GM12878 (cell line): ENCODE measurements around the gene MRPL20. TPM values are rescaled to one million over a fixed set of nuclear protein-coding genes. Genes with fewer than 3 reads are reported as not detected.
"Not testable (repeated sequence)": the region's sequence is repeated elsewhere in the genome, so short reads cannot be mapped to it uniquely, and the experiment has no call there.

Experiments
- ATAC-seq: fragments of 200-7000 bp; cut with Tn5 transposase; 3 replicates; pipeline ENCODE4 v1.9.1; 2020; ENCODE audit warnings: mild to moderate bottlenecking, moderate library complexity
- BruUV-seq: library from RNA; stranded (reverse); fragments of 400-500 nt; replicated peaks from 2 replicates; lab custom pipeline; 2021; lab: Mats Ljungman, UMichigan
- CTCF ChIA-PET: fragments of 300-600 bp; sonication (Branson Sonifier 250); formaldehyde crosslinking; extraction: SDS; loops from one replicate; lab custom pipeline; 2021; ENCODE audit warnings: inconsistent platforms; lab: Yijun Ruan, JAX
- POLR2A ChIA-PET: fragments of 350-600 bp; formaldehyde crosslinking; extraction: SDS; loops from one replicate; lab custom pipeline; 2021; ENCODE audit warnings: inconsistent platforms; lab: Charles Lee
- RAD21 ChIA-PET: fragments of 300-600 bp; sonication (Branson Sonifier 250); formaldehyde crosslinking; loops from one replicate; lab custom pipeline; 2023; ENCODE audit warnings: antibody characterized with exemption; ENCODE audit not compliant: unreplicated experiment; lab: Charles Lee
- SMC1A ChIA-PET: fragments of 300-600 bp; sonication (Branson Sonifier 250); formaldehyde crosslinking; loops from one replicate; lab custom pipeline; 2023; ENCODE audit not compliant: unreplicated experiment, uncharacterized antibody; lab: Charles Lee
- DNase-seq: peaks from one replicate; pipeline ENCODE4 v3.0.0-alpha.2; 2011; ENCODE audit warnings: low read depth, low spot score
- FAIRE-seq: peaks from 3 replicates; lab custom pipeline; 2011; peaks lifted over from hg19 to GRCh38; lab: Jason Lieb, UNC
- H2AFZ ChIP-seq: 2 replicates; pipeline ENCODE4 v1.6.0; 2011; ENCODE audit warnings: low read depth, low read length, control low read depth; ENCODE audit not compliant: control insufficient read depth
- H3K27ac ChIP-seq: 2 replicates; pipeline ENCODE4 v1.5.1; 2011; ENCODE audit warnings: control low read depth; ENCODE audit not compliant: control insufficient read depth, insufficient read depth
- H3K27me3 ChIP-seq, 2 experiments: replicated peaks in 1 of 2; 2 replicates each; pipeline versions ENCODE4 v1.6.0 to v1.6.1; 2011; ENCODE audit warnings: low read length in 1 of 2; ENCODE audit not compliant: control insufficient read depth in 2 of 2, insufficient read depth in 2 of 2
- H3K36me3 ChIP-seq, 2 experiments: 2 replicates each; pipeline ENCODE4 v1.5.1; 2011; ENCODE audit warnings: low read length in 1 of 2; ENCODE audit not compliant: control insufficient read depth in 2 of 2, insufficient read depth in 2 of 2
- H3K4me1 ChIP-seq: 2 replicates; pipeline ENCODE4 v1.6.1; 2011; ENCODE audit warnings: mild to moderate bottlenecking, low read length, moderate library complexity, mixed read lengths; ENCODE audit not compliant: control insufficient read depth, insufficient read depth
- H3K4me2 ChIP-seq: 2 replicates; pipeline ENCODE4 v1.6.0; 2011; ENCODE audit warnings: control low read depth; ENCODE audit not compliant: control insufficient read depth, insufficient read depth
- H3K4me3 ChIP-seq: fragments of 200-600 bp; sonication (generic); 2 replicates; pipeline ENCODE4 v1.5.1; 2016
- H3K79me2 ChIP-seq: 2 replicates; pipeline ENCODE4 v1.6.0; 2011; ENCODE audit warnings: low read length; ENCODE audit not compliant: control insufficient read depth, insufficient read depth
- H3K9ac ChIP-seq: 2 replicates; pipeline ENCODE4 v1.8.0; 2011; ENCODE audit warnings: low read length, control low read depth, mixed read lengths; ENCODE audit not compliant: control insufficient read depth, insufficient read depth
- H3K9me3 ChIP-seq: replicated peaks from 3 replicates; pipeline ENCODE4 v1.5.1; 2011; ENCODE audit warnings: mild to moderate bottlenecking, low read length; ENCODE audit not compliant: control insufficient read depth, insufficient read depth
- H4K20me1 ChIP-seq: 2 replicates; pipeline ENCODE4 v1.6.0; 2011; ENCODE audit not compliant: control insufficient read depth, insufficient read depth
- CTCF ChIP-seq, 3 experiments: IDR thresholded peaks in 2 of 3; conservative IDR thresholded peaks in 1 of 3; 2 replicates each; pipeline ENCODE4 v1.5.1; 2011; ENCODE audit warnings: low read depth in 3 of 3, low read length in 3 of 3, mild to moderate bottlenecking in 3 of 3, control low read depth in 2 of 3, moderate library complexity in 2 of 3, inconsistent platforms in 1 of 3, mixed read lengths in 1 of 3; ENCODE audit not compliant: control insufficient read depth in 2 of 3, insufficient read depth in 1 of 3; ENCODE audit errors: extremely low read depth in 1 of 3
- E2F8 ChIP-seq: fragments of 450-650 bp; IDR thresholded peaks from 2 replicates; pipeline ENCODE4 v1.6.1; 2018; ENCODE audit warnings: mild to moderate bottlenecking, low read depth, moderate library complexity; ENCODE audit not compliant: partially characterized antibody
- IRF3 ChIP-seq: fragments of 450-650 bp; IDR thresholded peaks from 2 replicates; pipeline ENCODE4 v1.6.1; 2014; ENCODE audit warnings: mild to moderate bottlenecking
- RAD21 ChIP-seq: IDR thresholded peaks from 2 replicates; pipeline ENCODE4 v1.6.1; 2011; ENCODE audit warnings: mild to moderate bottlenecking, low read depth, low read length, moderate library complexity; ENCODE audit not compliant: insufficient read depth
- SREBF2 ChIP-seq: IDR thresholded peaks from 2 replicates; pipeline ENCODE4 v1.6.1; 2012; ENCODE audit warnings: mild to moderate bottlenecking, low read length
- SUZ12 ChIP-seq: fragments of 200-600 bp; sonication (generic); IDR thresholded peaks from one replicate; pipeline ENCODE4 v1.6.1; 2018; ENCODE audit warnings: antibody characterized with exemption, mild to moderate bottlenecking; ENCODE audit not compliant: unreplicated experiment
- YY1 ChIP-seq: IDR thresholded peaks from 2 replicates; pipeline ENCODE4 v1.6.1; 2011; ENCODE audit warnings: low read depth, mild to moderate bottlenecking, low read length
- WGBS: methylation state at CpG from one replicate; pipeline ENCODE4 v1.1.6; 2016; ENCODE audit warnings: low lambda C conversion rate; ENCODE audit not compliant: insufficient replicate concordance, insufficient coverage; ENCODE audit errors: missing lambda C conversion rate; 5-methylcytosine and 5-hydroxymethylcytosine counted together
- in situ Hi-C: fragments of 300-500 bp; cut with MboI; formaldehyde crosslinking; loops from 9 replicates; pipeline ENCODE4 v1.14.3; 2018; ENCODE audit warnings: mixed read lengths
- intact Hi-C: fragments of 100-400 bp; cut with micrococcal nuclease; formaldehyde crosslinking; loops from one replicate; pipeline ENCODE4 v1.14.2; 2022; ENCODE audit not compliant: unreplicated experiment
- polyA plus RNA-seq, 11 experiments: library from polyadenylated mRNA; depleted of rRNA in 4 of 11; unstranded in 6 of 11; stranded (reverse) in 5 of 11; fragments of >200 nt; fragmentation: Nextera tagmentation in 4 of 11; fragmentation: Illumina TruSeq in 1 of 11; extraction: Ambion mirVana in 4 of 11; extraction: Trizol in 1 of 11; gene quantifications; 1 replicate in 1 of 11; 2 replicates in 10 of 11; pipeline versions ENCODE4 v1.2.1 to v1.2.3, GENCODE V29; 2011 to 2016; ENCODE audit warnings: inconsistent platforms in 2 of 11, missing spikeins in 2 of 11, low read depth in 1 of 11
- total RNA-seq, 4 experiments: library from RNA; depleted of rRNA in 3 of 4; stranded (reverse); fragments of >200 nt in 3 of 4; fragmentation: Illumina TruSeq in 1 of 4; extraction: Trizol in 1 of 4; gene quantifications; 2 replicates each; pipeline versions ENCODE4 v1.2.1 to v1.2.3, GENCODE V29; 2013 to 2021

MRPL20 gene
- total and polyA plus RNA-seq, 10 of the 15 experiments (the other 5 are each of a cell fraction or from before 2014, with no cell fraction given), result 129 to 525 (median 255) TPM

- BruUV-seq, FAIRE-seq, H4K20me1 ChIP-seq, H3K4me2 ChIP-seq, ATAC-seq, CTCF ChIA-PET, POLR2A ChIA-PET, H3K79me2 ChIP-seq, in situ Hi-C loops, RAD21 ChIA-PET, H3K9ac ChIP-seq, H3K9me3 ChIP-seq, intact Hi-C loops, H3K36me3 ChIP-seq, H3K27me3 ChIP-seq, DNase-seq: not testable (repeated sequence)
- SMC1A ChIA-PET, result interaction anchor here (1.7 kb wide), 1 partner anchor 10 kb away, joined by 5 read pairs; no protein-coding TSS in a partner anchor
- H3K4me1 ChIP-seq, result peaks cover 25% of the 10 kb centered on the region
- H2AFZ ChIP-seq, result peak overlapping the region; percentile 13; the same call in 1 of the 2 replicates
- peak overlapping the region; percentile 9; the same call in 1 of the 2 replicates for H3K4me3 ChIP-seq
- peak overlapping the region; percentile 66 for H3K27ac ChIP-seq
- WGBS, result 85% methylated on average over 5 of the region's 5 CpGs
Measured at GRCh38 chr1:1417396-1417795, 10.3 kb upstream of the MRPL20 start.

- WGBS, result 81% methylated on average over 13 of the region's 13 CpGs
- no peaks in the 10 kb centered on the region for H3K79me2 ChIP-seq
- no peak overlapping the region for H3K4me2 ChIP-seq
- H3K27ac ChIP-seq, result no peak overlapping the region
- H4K20me1 ChIP-seq, result no peaks in the 10 kb centered on the region
- H3K4me1 ChIP-seq, result peaks cover 30% of the 10 kb centered on the region
- FAIRE-seq, result no peak
- RAD21 ChIA-PET, result no interaction called here
- intact Hi-C loops (no loop called here), in situ Hi-C loops (no loop called here)
- H3K9me3 ChIP-seq, result peaks cover 12% of the 10 kb centered on the region
- POLR2A ChIA-PET, result interaction anchor here (0.5 to 3.4 kb wide), 5 partner anchors 15 to 1166 kb away, joined by 3 to 10 read pairs (median 5); partner anchors contain the start of gene CCNL2
- no peaks in the 10 kb centered on the region for H3K27me3 ChIP-seq
- no peak overlapping the region for H3K9ac ChIP-seq
- SMC1A ChIA-PET, result interaction anchor here (1.5 to 1.7 kb wide), 2 partner anchors 8 to 23 kb away, joined by 4 to 5 read pairs; no protein-coding TSS in a partner anchor
- H3K36me3 ChIP-seq, result no peaks in the 10 kb centered on the region
- no peak for DNase-seq
- ATAC-seq, result no peak
- no TSS peak for BruUV-seq
- H3K4me3 ChIP-seq, result no peak overlapping the region
- no peak overlapping the region for H2AFZ ChIP-seq
- CTCF ChIA-PET, result interaction anchor here (0.9 to 3.2 kb wide), 3 partner anchors 15 to 27 kb away, joined by 3 to 16 read pairs (median 3); no protein-coding TSS in a partner anchor
- TF ChIP-seq E2F8 (no peak), SREBF2 (no peak), YY1 (no peak), IRF3 (no peak), SUZ12 (no peak), CTCF (IDR thresholded peaks at IDR 0.05 in 2 of 3, conservative IDR thresholded peaks at IDR 0.05 in 1 of 3; ENCODE audit: control insufficient read depth in 2 of 3, extremely low read depth in 1 of 3, insufficient read depth in 1 of 3, low read depth in 3 of 3, low read length in 3 of 3) (no peak), RAD21 (no peak)
Measured at GRCh38 chr1:1415751-1416150, 8.7 kb upstream of the MRPL20 start.
